GM18517 (cell line): Measurements from ENCODE around the gene TPP2.

Experiments
- ATAC-seq: cut with Tn5 transposase; IDR thresholded peaks from one replicate; pipeline ENCODE4 v1.9.1; 2021; ENCODE audit warnings: mild to moderate bottlenecking, moderate library complexity; ENCODE audit not compliant: unreplicated experiment

TPP2 gene

DNA sequence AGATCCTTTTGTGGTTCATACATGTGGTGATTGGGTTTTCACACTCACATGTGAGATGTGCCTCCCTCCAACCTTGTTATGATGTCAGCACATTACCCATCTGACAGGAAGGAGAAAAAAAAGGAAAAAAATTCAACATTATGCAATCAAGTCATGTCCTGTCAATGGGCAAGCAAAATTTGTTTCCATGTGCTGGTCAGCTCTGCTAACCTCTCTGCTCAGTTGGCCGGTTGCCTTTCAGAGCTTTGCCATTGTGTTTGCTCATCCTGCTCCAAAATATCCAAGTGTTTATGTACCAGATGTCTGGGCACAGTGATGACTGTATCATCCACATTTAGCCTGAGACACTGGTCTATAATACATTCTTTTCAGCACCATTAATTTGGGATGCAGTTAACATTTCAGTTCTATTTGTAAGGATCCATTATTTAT is 125.0 kb downstream of the TPP2 start:
- ATAC-seq: no peak

DNA sequence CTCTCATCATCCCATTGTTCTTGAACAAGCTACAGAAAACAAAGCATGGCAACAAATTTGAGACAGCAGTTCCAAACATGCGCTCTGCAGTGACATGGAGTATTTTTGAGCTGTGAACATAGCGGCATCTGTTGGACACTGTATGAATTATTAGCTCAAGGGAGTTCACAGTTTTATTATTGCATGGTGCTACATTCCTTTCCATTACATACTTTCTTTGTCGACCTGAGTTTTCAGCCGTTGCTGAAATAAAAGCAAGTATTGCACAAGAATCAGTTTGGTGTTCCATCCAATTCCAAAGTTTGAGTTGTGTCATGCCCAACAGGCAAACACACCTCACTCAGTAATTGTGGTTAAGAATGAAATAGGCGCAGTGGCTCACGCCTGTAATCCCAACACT is 128.1 kb downstream of the TPP2 start:
- ATAC-seq: no peak

DNA sequence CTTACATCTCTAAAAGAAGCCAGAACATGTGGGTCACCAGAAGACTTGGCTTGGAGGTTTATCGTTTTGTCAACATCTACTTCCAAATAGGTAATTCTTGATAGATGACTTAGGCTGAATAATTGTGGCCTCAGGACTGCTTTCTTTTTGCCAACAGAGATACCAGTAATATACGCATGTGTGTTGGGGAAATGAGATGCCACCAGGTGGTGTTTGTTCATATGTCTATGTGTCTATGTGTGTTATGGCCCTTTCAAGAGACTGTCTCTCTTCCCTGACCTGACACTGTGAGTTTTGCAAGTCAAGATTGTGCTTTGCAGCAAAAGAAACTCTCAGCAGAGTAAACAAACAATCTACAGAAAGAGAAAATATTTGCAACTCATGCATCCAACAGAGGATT is 129.6 kb downstream of the TPP2 start:
- ATAC-seq: no peak
